Uterus (tissue), 4 donors: ENCODE measurements around the gene TTC23. TPM values are rescaled to one million over a fixed set of nuclear protein-coding genes. Genes with fewer than 3 reads are reported as not detected.

Experiments used
- DNase-seq, 2 donors: peaks; one replicate each; pipeline ENCODE4 v3.0.0-alpha.2; 2019 to 2020
- H3K27ac ChIP-seq, 2 donors: fragments of 200-600 bp; sonication (generic); 1 replicate in 1 of 2; 2 replicates in 1 of 2; pipeline ENCODE4 v1.5.1; 2016 to 2018
- H3K27me3 ChIP-seq, 2 donors: fragments of 200-600 bp; sonication (generic); one replicate each; pipeline ENCODE4 v1.5.1; 2018 to 2019; ENCODE audit warnings: control low read depth in 1 of 2
- H3K36me3 ChIP-seq, 2 donors: fragments of 200-600 bp; sonication (generic); one replicate each; pipeline ENCODE4 v1.5.1; 2019; ENCODE audit warnings: control low read depth in 1 of 2
- H3K4me1 ChIP-seq, 2 donors: fragments of 200-600 bp; sonication (generic); one replicate each; pipeline ENCODE4 v1.5.1; 2018 to 2019; ENCODE audit warnings: control low read depth in 1 of 2
- H3K4me3 ChIP-seq, 2 donors: fragments of 200-600 bp; sonication (generic); 1 replicate in 1 of 2; 2 replicates in 1 of 2; pipeline ENCODE4 v1.5.1; 2018 to 2019; ENCODE audit warnings: mild to moderate bottlenecking in 1 of 2
- H3K9me3 ChIP-seq, 2 donors: fragments of 200-600 bp; sonication (generic); one replicate each; pipeline ENCODE4 v1.5.1; 2019; ENCODE audit warnings: control low read depth in 1 of 2
- CTCF ChIP-seq, 4 experiments: fragments of 200-600 bp in 2 of 4; fragments of 450-650 bp in 2 of 4; sonication (generic) in 2 of 4; IDR thresholded peaks; one replicate each; pipeline ENCODE4 v1.5.1; 2016 to 2019; ENCODE audit warnings: antibody characterized with exemption in 4 of 4, mild to moderate bottlenecking in 2 of 4, moderate library complexity in 1 of 4
- POLR2A ChIP-seq, 2 donors: fragments of 450-650 bp; IDR thresholded peaks; one replicate each; pipeline ENCODE4 v1.6.1; 2016; ENCODE audit warnings: antibody characterized with exemption in 2 of 2, mild to moderate bottlenecking in 1 of 2, moderate library complexity in 1 of 2
- intact Hi-C: fragments of 100-400 bp; cut with DNase I; formaldehyde crosslinking; loops from one replicate; pipeline ENCODE4 v1.15.1; 2023; ENCODE audit warnings: low total_unique reads
- total RNA-seq, 4 donors: library from RNA; depleted of rRNA in 3 of 4; stranded (reverse); fragments of >200 nt in 3 of 4; gene quantifications; one replicate each; pipeline versions ENCODE4 v1.1.0 to v1.2.4, GENCODE V29; 2014 to 2023
- donor health status: DM: yes; HTN: yes; CAD: no.

The TTC23 gene
- total RNA-seq, 4 donors from 2014 or later = 10.0 to 54.1 (median 31.0) TPM

DNA sequence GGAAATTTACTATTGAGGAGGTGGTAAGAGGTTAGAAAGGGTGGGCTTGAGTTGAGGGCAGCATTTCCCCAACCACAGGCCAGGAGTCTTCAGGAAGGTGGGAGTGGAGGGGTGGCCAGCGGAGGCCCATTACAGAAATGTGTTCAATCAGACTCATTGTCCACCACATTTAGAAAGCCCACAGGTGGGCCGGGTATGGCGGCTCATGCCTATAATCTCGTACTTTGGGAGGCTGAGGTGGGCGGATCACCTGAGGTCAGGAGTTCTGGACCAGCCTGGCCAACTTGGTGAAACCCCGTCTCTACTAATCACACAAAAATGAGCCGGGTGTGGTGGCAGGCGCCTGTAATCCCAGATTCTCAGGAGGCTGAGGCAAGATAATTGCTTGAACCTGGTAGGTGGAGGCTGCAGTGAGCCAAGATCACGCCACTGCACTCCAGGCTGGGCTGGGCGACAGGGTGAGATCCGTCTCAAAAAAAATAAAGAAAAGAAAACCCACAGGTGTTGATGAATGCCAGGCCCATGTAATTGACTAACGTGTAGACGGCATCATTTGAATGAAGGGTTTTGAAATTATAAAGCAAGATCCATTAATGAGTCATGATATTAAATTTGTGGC lies 156.7 kb downstream of the TTC23 start:
- H3K9me3 ChIP-seq = no peaks in the 10 kb centered on the region
- no peaks in the 10 kb centered on the region for H3K27me3 ChIP-seq
- H3K27ac ChIP-seq = no peak overlapping the region
- H3K4me3 ChIP-seq = no peak overlapping the region
- no peaks in the 10 kb centered on the region for H3K36me3 ChIP-seq
- H3K4me1 ChIP-seq = no peaks in the 10 kb centered on the region
- DNase-seq = no peak
- intact Hi-C loops = no loop called here
- TF ChIP-seq POLR2A (IDR thresholded peaks at IDR 0.05) (no peak), CTCF (IDR thresholded peaks at IDR 0.05) (no peak)

GRCh38 chr15:99090938-99091337 lies 158.4 kb downstream of the TTC23 start:
- no peaks in the 10 kb centered on the region for H3K9me3 ChIP-seq
- H3K36me3 ChIP-seq = no peaks in the 10 kb centered on the region
- no peak overlapping the region for H3K27ac ChIP-seq
- no peak overlapping the region for H3K4me3 ChIP-seq
- intact Hi-C loops = no loop called here
- TF ChIP-seq CTCF (IDR thresholded peaks at IDR 0.05) (no peak), POLR2A (IDR thresholded peaks at IDR 0.05) (no peak)
- no peaks in the 10 kb centered on the region for H3K27me3 ChIP-seq
- peak in 1 of 2 donors; percentile 7 for DNase-seq
- H3K4me1 ChIP-seq = no peaks in the 10 kb centered on the region

GRCh38 chr15:99090011-99090699 lies 159.2 kb downstream of the TTC23 start:
- Histone ChIP-seq H3K27me3 (no peaks in the 10 kb centered on the region), H3K4me1 (no peaks in the 10 kb centered on the region), H3K27ac (no peak overlapping the region), H3K4me3 (no peak overlapping the region), H3K9me3 (no peaks in the 10 kb centered on the region), H3K36me3 (no peaks in the 10 kb centered on the region)
- intact Hi-C loops = no loop called here
- TF ChIP-seq POLR2A (IDR thresholded peaks at IDR 0.05) = no peak
- TF ChIP-seq CTCF (IDR thresholded peaks at IDR 0.05) = no peak
- DNase-seq = no peak

DNA sequence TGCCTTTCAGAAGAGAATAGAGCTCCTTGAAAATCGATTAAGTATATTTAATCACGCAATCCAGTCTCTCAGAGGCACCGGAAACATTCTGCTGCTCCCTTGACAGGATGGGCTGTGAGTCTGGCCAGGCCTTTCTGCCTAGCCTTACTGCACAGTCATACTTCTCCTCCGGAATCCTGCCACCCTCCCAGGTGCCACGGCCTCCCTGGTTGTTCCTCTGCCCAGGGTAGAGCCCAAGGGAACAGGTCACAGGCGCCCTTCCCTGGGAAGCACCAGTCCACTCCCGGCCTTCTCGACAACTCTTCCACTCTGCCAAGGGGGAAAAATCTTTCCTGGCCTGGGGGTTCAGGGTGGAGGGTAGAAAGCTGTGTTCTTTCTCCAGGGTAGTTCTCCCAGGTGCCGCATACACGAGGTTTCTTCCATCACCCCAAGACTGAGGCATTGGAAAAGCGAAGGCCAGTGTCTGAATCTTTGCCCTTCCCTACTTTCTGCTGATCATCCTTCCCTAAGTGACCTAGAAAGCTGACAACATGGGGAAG lies 161.9 kb downstream of the TTC23 start:
- H3K4me3 ChIP-seq = no peak overlapping the region
- H3K27me3 ChIP-seq = no peaks in the 10 kb centered on the region
- TF ChIP-seq CTCF (IDR thresholded peaks at IDR 0.05) = no peak
- TF ChIP-seq POLR2A (IDR thresholded peaks at IDR 0.05) = no peak
- H3K9me3 ChIP-seq = no peaks in the 10 kb centered on the region
- H3K27ac ChIP-seq = no peak overlapping the region
- H3K4me1 ChIP-seq = no peaks in the 10 kb centered on the region
- no peaks in the 10 kb centered on the region for H3K36me3 ChIP-seq
- intact Hi-C loops = no loop called here
- peak in 1 of 2 donors; percentile 3 for DNase-seq

DNA sequence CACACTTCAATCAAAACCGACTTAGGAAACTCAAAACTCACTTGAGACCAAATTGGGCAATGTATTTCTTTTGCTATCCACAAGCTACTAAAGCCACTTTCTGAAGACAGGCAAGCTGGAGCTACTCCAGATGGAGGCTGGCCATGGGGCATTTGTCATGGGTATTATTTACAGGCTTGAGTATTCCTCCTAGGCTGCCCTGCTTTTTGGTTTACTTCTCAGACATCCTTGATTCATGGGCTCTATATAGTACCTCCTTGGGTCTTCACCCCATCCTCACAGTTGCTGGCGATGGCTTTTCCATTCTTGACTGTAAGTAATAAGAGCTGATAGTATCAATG lies 163.1 kb downstream of the TTC23 start:
- intact Hi-C loops = no loop called here
- no peak overlapping the region for H3K27ac ChIP-seq
- no peak for TF ChIP-seq POLR2A (IDR thresholded peaks at IDR 0.05)
- TF ChIP-seq CTCF (IDR thresholded peaks at IDR 0.05) = no peak
- H3K4me3 ChIP-seq = no peak overlapping the region
- no peaks in the 10 kb centered on the region for H3K9me3 ChIP-seq
- DNase-seq = peak in 1 of 2 donors; percentile 7
- H3K27me3 ChIP-seq = no peaks in the 10 kb centered on the region
- no peaks in the 10 kb centered on the region for H3K4me1 ChIP-seq
- no peaks in the 10 kb centered on the region for H3K36me3 ChIP-seq
